H1 (cell line): ENCODE data around the gene TBCD. TPM values are rescaled to one million over a fixed set of nuclear protein-coding genes. Genes with fewer than 3 reads are reported as not detected.

Experiments used
- CTCF ChIA-PET: fragments of 300-600 bp; sonication (Branson Sonifier 250); formaldehyde crosslinking; loops from one replicate; lab custom pipeline; 2021; ENCODE audit not compliant: partially characterized antibody; lab: Charles Lee
- POLR2A ChIA-PET: fragments of 300-600 bp; sonication (Branson Sonifier 250); formaldehyde crosslinking; loops from one replicate; lab custom pipeline; 2021; ENCODE audit warnings: inconsistent platforms; ENCODE audit not compliant: partially characterized antibody; lab: Charles Lee
- DNase-seq, 2 experiments: peaks; one replicate each; pipeline versions ENCODE4 v3.0.0 to v3.0.0-alpha.2; 2010 to 2022; ENCODE audit warnings: low spot score in 2 of 2, low read depth in 1 of 2, mixed read lengths in 1 of 2
- FAIRE-seq: peaks from 2 replicates; lab custom pipeline; 2011; peaks lifted over from hg19 to GRCh38; lab: Jason Lieb, UNC
- H2AFZ ChIP-seq: 2 replicates; pipeline ENCODE4 v1.8.1; 2012; ENCODE audit warnings: low read length, inconsistent platforms
- H2AK5ac ChIP-seq: 2 replicates; pipeline ENCODE4 v1.6.1; 2013; ENCODE audit warnings: low read depth, low read length
- H2BK120ac ChIP-seq: replicated peaks from 2 replicates; pipeline ENCODE3; 2013; ENCODE audit warnings: low read depth, low read length, inconsistent platforms
- H2BK12ac ChIP-seq: 2 replicates; pipeline ENCODE4 v1.6.1; 2013; ENCODE audit warnings: low read depth, low read length
- H2BK15ac ChIP-seq: 2 replicates; pipeline ENCODE4 v1.6.1; 2013; ENCODE audit warnings: low read length
- H2BK20ac ChIP-seq: 2 replicates; pipeline ENCODE4 v1.6.1; 2013; ENCODE audit warnings: low read length
- H2BK5ac ChIP-seq: 2 replicates; pipeline ENCODE4 v1.6.1; 2013; ENCODE audit warnings: low read depth, low read length
- H3K14ac ChIP-seq: 2 replicates; pipeline ENCODE4 v1.6.1; 2013; ENCODE audit warnings: inconsistent platforms; ENCODE audit not compliant: insufficient read length
- H3K18ac ChIP-seq: 2 replicates; pipeline ENCODE4 v1.6.1; 2013; ENCODE audit warnings: low read length; ENCODE audit errors: extremely low read depth
- H3K23ac ChIP-seq: 2 replicates; pipeline ENCODE4 v1.6.1; 2013; ENCODE audit warnings: inconsistent platforms; ENCODE audit not compliant: insufficient read length
- H3K23me2 ChIP-seq: 2 replicates; pipeline ENCODE4 v1.6.1; 2013; ENCODE audit warnings: low read depth, low read length
- H3K27ac ChIP-seq: 2 replicates; pipeline ENCODE4 v1.6.1; 2011; ENCODE audit warnings: low read depth, low read length, inconsistent platforms
- H3K27me3 ChIP-seq, 4 experiments: replicated peaks in 1 of 4; 1 replicate in 1 of 4; 2 replicates in 3 of 4; pipeline versions ENCODE4 v1.6.1 to v1.8.1; 2011 to 2013; ENCODE audit warnings: low read length in 3 of 4, mild to moderate bottlenecking in 3 of 4, inconsistent platforms in 2 of 4, mixed read lengths in 2 of 4, moderate library complexity in 1 of 4; ENCODE audit not compliant: control insufficient read depth in 3 of 4, insufficient read depth in 3 of 4; ENCODE audit errors: extremely low read depth in 1 of 4
- H3K36me3 ChIP-seq, 4 experiments: 2 replicates each; pipeline versions ENCODE4 v1.6.1 to v1.8.1; 2011 to 2013; ENCODE audit warnings: mild to moderate bottlenecking in 4 of 4, low read length in 3 of 4, moderate library complexity in 2 of 4, control low read depth in 1 of 4, inconsistent platforms in 1 of 4; ENCODE audit not compliant: insufficient read depth in 4 of 4, control insufficient read depth in 2 of 4
- H3K4ac ChIP-seq: replicated peaks from 2 replicates; pipeline ENCODE3; 2013; ENCODE audit warnings: low read length, low read depth, mixed read lengths, inconsistent platforms; ENCODE audit not compliant: insufficient read length
- H3K4me1 ChIP-seq, 4 experiments: replicated peaks in 1 of 4; 1 replicate in 1 of 4; 2 replicates in 3 of 4; pipeline versions ENCODE4 v1.6.1 to v1.8.1; 2011 to 2013; ENCODE audit warnings: low read length in 3 of 4, inconsistent platforms in 2 of 4, mixed read lengths in 1 of 4; ENCODE audit not compliant: insufficient read depth in 4 of 4, control insufficient read depth in 3 of 4
- H3K4me2 ChIP-seq, 2 experiments: 2 replicates each; pipeline versions ENCODE4 v1.6.1 to v1.8.1; 2011 to 2013; ENCODE audit warnings: low read depth in 2 of 2, low read length in 2 of 2, control low read depth in 1 of 2, inconsistent platforms in 1 of 2, mild to moderate bottlenecking in 1 of 2; ENCODE audit not compliant: insufficient read depth in 1 of 2
- H3K4me3 ChIP-seq, 4 experiments: fragments of 200-600, 300-600 bp in 1 of 4; sonication (generic), shearing (Covaris generic), sonication (Bioruptor Twin) in 1 of 4; 2 replicates each; pipeline versions ENCODE4 v1.5.1 to v1.8.1; 2011 to 2016; ENCODE audit warnings: low read length in 4 of 4, low read depth in 3 of 4, control low read depth in 2 of 4, inconsistent platforms in 2 of 4, mild to moderate bottlenecking in 2 of 4, mixed read lengths in 1 of 4, moderate library complexity in 1 of 4; ENCODE audit not compliant: insufficient read depth in 2 of 4; ENCODE audit errors: extremely low read depth in 1 of 4
- H3K56ac ChIP-seq: replicated peaks from 2 replicates; pipeline ENCODE3; 2013; ENCODE audit warnings: low read depth, mild to moderate bottlenecking, mixed read lengths, low read length, inconsistent platforms; ENCODE audit not compliant: insufficient read length
- H3K79me1 ChIP-seq: 2 replicates; pipeline ENCODE4 v1.6.1; 2013; ENCODE audit warnings: low read depth, low read length, control low read depth
- H3K79me2 ChIP-seq, 2 experiments: 2 replicates each; pipeline versions ENCODE4 v1.6.1 to v1.8.1; 2012 to 2013; ENCODE audit warnings: low read length in 2 of 2, mild to moderate bottlenecking in 2 of 2, inconsistent platforms in 1 of 2; ENCODE audit not compliant: insufficient read depth in 2 of 2, control insufficient read depth in 1 of 2
- H3K9ac ChIP-seq, 4 experiments: replicated peaks in 1 of 4; 1 replicate in 1 of 4; 2 replicates in 3 of 4; pipeline versions ENCODE4 v1.6.1 to v1.8.1; 2011 to 2013; ENCODE audit warnings: low read depth in 3 of 4, low read length in 3 of 4, control low read depth in 2 of 4, mild to moderate bottlenecking in 2 of 4, moderate library complexity in 2 of 4, inconsistent platforms in 1 of 4; ENCODE audit errors: extremely low read depth in 1 of 4
- H3K9me3 ChIP-seq, 2 experiments: 2 replicates each; pipeline versions ENCODE4 v1.6.1 to v1.8.1; 2012 to 2013; ENCODE audit warnings: mild to moderate bottlenecking in 2 of 2, moderate library complexity in 2 of 2, control low read depth in 1 of 2, inconsistent platforms in 1 of 2, low read depth in 1 of 2, low read length in 1 of 2, mixed read lengths in 1 of 2; ENCODE audit not compliant: insufficient read depth in 2 of 2
- H4K20me1 ChIP-seq, 2 experiments: replicated peaks in 1 of 2; 2 replicates each; pipeline versions ENCODE3 to v1.8.1; 2011 to 2013; ENCODE audit warnings: inconsistent platforms in 2 of 2, low read length in 2 of 2, mild to moderate bottlenecking in 1 of 2; ENCODE audit not compliant: insufficient read depth in 2 of 2, control insufficient read depth in 1 of 2
- H4K5ac ChIP-seq: 2 replicates; pipeline ENCODE4 v1.6.1; 2013; ENCODE audit warnings: low read length, low read depth, mixed read lengths, inconsistent platforms; ENCODE audit not compliant: insufficient read length
- H4K8ac ChIP-seq: 2 replicates; pipeline ENCODE4 v1.8.0; 2013; ENCODE audit warnings: mild to moderate bottlenecking, moderate library complexity, low read length, inconsistent platforms; ENCODE audit not compliant: insufficient read depth; ENCODE audit errors: extremely low read depth
- H4K91ac ChIP-seq: replicated peaks from 2 replicates; pipeline ENCODE3; 2013; ENCODE audit warnings: low read length, mixed read lengths, inconsistent platforms; ENCODE audit not compliant: insufficient read length
- ASH2L ChIP-seq: fragments of 200-600, 300-600 bp; sonication (generic); IDR thresholded peaks from one replicate; pipeline ENCODE4 v1.7.1; 2017; ENCODE audit warnings: low read length
- CBX5 ChIP-seq: fragments of 300-800, 300-1000 bp; sonication (generic); IDR thresholded peaks from 2 replicates; pipeline ENCODE4 v1.7.1; 2016; ENCODE audit warnings: antibody characterized with exemption, low read length, low read depth
- CREB1 ChIP-seq: IDR thresholded peaks from 2 replicates; pipeline ENCODE4 v1.6.1; 2012; ENCODE audit warnings: inconsistent platforms
- FOSL1 ChIP-seq: IDR thresholded peaks from 2 replicates; pipeline ENCODE4 v1.6.1; 2011; ENCODE audit warnings: mild to moderate bottlenecking, low read depth, low read length, moderate library complexity; ENCODE audit not compliant: insufficient read depth
- KDM5A ChIP-seq: fragments of 200-600 bp; IDR thresholded peaks from 2 replicates; pipeline ENCODE4 v1.7.1; 2012; ENCODE audit warnings: mild to moderate bottlenecking, low read length, inconsistent platforms, mixed read lengths
- MAFK ChIP-seq: IDR thresholded peaks from 2 replicates; pipeline ENCODE4 v1.6.1; 2012; ENCODE audit warnings: low read depth, mild to moderate bottlenecking, improper control_type of control experiment, low read length
- POLR2A ChIP-seq, 2 experiments: IDR thresholded peaks; 1 replicate in 1 of 2; 2 replicates in 1 of 2; pipeline ENCODE4 v1.6.1; 2011; ENCODE audit warnings: low read depth in 2 of 2, low read length in 2 of 2, mild to moderate bottlenecking in 2 of 2; ENCODE audit errors: control extremely low read depth in 1 of 2
- SAP30 ChIP-seq: fragments of 300-600 bp; sonication (generic); IDR thresholded peaks from 2 replicates; pipeline ENCODE4 v1.7.1; 2012; ENCODE audit warnings: low read length, moderate library complexity, mild to moderate bottlenecking, inconsistent platforms; ENCODE audit not compliant: insufficient read depth, insufficient replicate concordance
- WGBS, 2 experiments: shearing (Covaris generic) in 1 of 2; methylation state at CpG; one replicate each; pipeline versions ENCODE4 v1.1.6 to v1.1.7; 2013 to 2015; ENCODE audit warnings: low lambda C conversion rate in 2 of 2, mixed read lengths in 2 of 2, inconsistent platforms in 1 of 2, low coverage in 1 of 2, missing lambda C conversion rate in 1 of 2; ENCODE audit not compliant: insufficient replicate concordance in 2 of 2, insufficient coverage in 1 of 2, insufficient read length in 1 of 2; ENCODE audit errors: extremely low coverage in 1 of 2, missing lambda C conversion rate in 1 of 2; 5-methylcytosine and 5-hydroxymethylcytosine counted together
- polyA plus RNA-seq, 7 experiments: library from polyadenylated mRNA; depleted of rRNA in 3 of 7; stranded (reverse) in 5 of 7; unstranded in 2 of 7; fragments of >200 nt in 5 of 7; fragments of 200-250 nt in 2 of 7; gene quantifications; 1 replicate in 5 of 7; 2 replicates in 1 of 7; 4 replicates in 1 of 7; pipeline versions ENCODE4 v1.2.1 to v1.2.3, GENCODE V29; 2011 to 2013; ENCODE audit warnings: missing spikeins in 2 of 7, mixed read lengths in 2 of 7
- total RNA-seq: library from RNA; stranded (reverse); fragmentation: NEBNext Ultra II Directional; extraction: Animal tissue kit (Norgen Biotek cat#: 25700); gene quantifications from 2 replicates; pipeline ENCODE4 v1.2.1, GENCODE V29; 2021
- TF ChIP-seq, protein P1 (sequence below): IDR thresholded peaks from 2 replicates; pipeline ENCODE4 v1.6.1; 2012; ENCODE audit warnings: low read length, inconsistent platforms

The TBCD gene
- total and polyA plus RNA-seq, 2 of the 8 experiments (the other 6 are each of a cell fraction or from before 2014, with no cell fraction given) = 118 to 162 TPM

DNA sequence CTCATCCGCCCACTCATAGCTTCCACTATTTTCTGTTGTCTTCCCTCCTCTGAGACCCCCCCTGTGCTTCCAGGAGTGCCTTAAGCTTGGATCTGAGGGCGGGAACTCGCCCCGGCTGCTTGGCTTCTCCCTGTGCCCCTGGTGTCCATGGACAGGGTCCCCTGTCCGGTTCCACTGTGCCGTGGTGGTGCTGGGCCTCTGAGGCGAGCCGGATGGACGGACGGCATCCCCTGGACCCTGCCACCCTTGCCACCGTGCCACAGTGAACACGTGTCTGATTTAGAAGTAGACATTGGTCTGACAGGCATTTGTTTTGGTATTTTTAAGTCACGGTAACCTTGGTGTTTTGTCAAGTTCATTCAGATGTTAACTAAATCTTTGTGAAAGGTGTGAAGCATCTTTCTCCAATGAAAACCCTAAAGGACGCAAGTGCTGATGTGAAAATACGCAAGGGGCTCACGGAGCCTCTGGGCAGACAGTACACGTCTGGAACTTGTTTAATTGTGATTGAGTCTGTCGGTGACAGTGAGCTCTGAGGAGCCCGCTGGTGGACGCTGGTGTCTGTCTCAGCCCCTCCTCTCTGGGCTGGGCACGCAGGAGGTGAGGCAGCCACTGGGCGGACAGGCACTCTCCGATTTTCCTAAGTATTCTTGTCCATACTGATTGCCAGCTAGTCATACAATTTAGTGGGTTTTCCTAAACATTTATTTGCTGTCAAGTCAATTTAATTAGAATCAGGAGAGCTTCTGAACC is 61.6 kb downstream of the TBCD start:
- Histone ChIP-seq H4K5ac (no peak overlapping the region), H3K4me2 (no peak overlapping the region), H3K79me2 (no peaks in the 10 kb centered on the region), H3K56ac (no peak overlapping the region), H4K91ac (no peak overlapping the region), H2BK15ac (no peak overlapping the region), H3K23ac (no peak overlapping the region), H4K8ac (no peak overlapping the region), H3K4me1 (no peaks in the 10 kb centered on the region), H2AFZ (no peak overlapping the region), H2BK12ac (no peak overlapping the region), H2BK120ac (no peak overlapping the region), H4K20me1 (no peaks in the 10 kb centered on the region), H3K4ac (no peak overlapping the region), H3K18ac (no peak overlapping the region), H3K9me3 (peaks cover 8 to 10% of the 10 kb centered on the region in 2 experiments; a peak in 3 of 4 replicates), H3K27me3 (no peaks in the 10 kb centered on the region), H3K27ac (no peak overlapping the region), H2BK5ac (no peak overlapping the region), H3K36me3 (peaks cover 8 to 57% (median 27%) of the 10 kb centered on the region in 4 experiments; a peak in 7 of 8 replicates), H3K79me1 (no peaks in the 10 kb centered on the region), H3K14ac (no peak overlapping the region), H2AK5ac (no peak overlapping the region), H2BK20ac (no peak overlapping the region), H3K9ac (no peak overlapping the region), H3K23me2 (no peaks in the 10 kb centered on the region)
- CTCF ChIA-PET = interaction anchor here (1.0 to 3.5 kb wide), 6 partner anchors 10 to 104 kb away, joined by 3 to 14 read pairs (median 5); no protein-coding TSS in a partner anchor
- DNase-seq = no peak
- 82% methylated on average over 21 of the region's 23 CpGs; no CpG with 5 or more reads in 1 of the 2 experiments for WGBS, 2 experiments
- POLR2A ChIA-PET = no interaction called here
- no peak for FAIRE-seq
- no peak for TF ChIP-seq CREB1
- no peak for TF ChIP-seq CBX5
- TF ChIP-seq KDM5A = no peak
- no peak for TF ChIP-seq SAP30
- TF ChIP-seq, protein P1, sequence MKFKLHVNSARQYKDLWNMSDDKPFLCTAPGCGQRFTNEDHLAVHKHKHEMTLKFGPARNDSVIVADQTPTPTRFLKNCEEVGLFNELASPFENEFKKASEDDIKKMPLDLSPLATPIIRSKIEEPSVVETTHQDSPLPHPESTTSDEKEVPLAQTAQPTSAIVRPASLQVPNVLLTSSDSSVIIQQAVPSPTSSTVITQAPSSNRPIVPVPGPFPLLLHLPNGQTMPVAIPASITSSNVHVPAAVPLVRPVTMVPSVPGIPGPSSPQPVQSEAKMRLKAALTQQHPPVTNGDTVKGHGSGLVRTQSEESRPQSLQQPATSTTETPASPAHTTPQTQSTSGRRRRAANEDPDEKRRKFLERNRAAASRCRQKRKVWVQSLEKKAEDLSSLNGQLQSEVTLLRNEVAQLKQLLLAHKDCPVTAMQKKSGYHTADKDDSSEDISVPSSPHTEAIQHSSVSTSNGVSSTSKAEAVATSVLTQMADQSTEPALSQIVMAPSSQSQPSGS = no peak
- TF ChIP-seq POLR2A (IDR thresholded peaks at IDR 0.05; ENCODE audit: control extremely low read depth in 1 of 2, low read depth in 2 of 2, low read length in 2 of 2) = no peak
- no peak for TF ChIP-seq MAFK
- no peak for TF ChIP-seq ASH2L
- TF ChIP-seq FOSL1 = no peak
- TF ChIP-seq, all 59 proteins: peak for 0
- H3K4me3 ChIP-seq = no peak overlapping the region
